H9 (cell line): ENCODE data around the gene HSPB8. TPM values are rescaled to one million over a fixed set of nuclear protein-coding genes. Genes with fewer than 3 reads are reported as not detected.

Experiments
- DNase-seq: peaks from one replicate; pipeline ENCODE4 v3.0.0-alpha.2; 2017
- H2AFZ ChIP-seq: one replicate; pipeline ENCODE4 v1.6.1; 2013; ENCODE audit warnings: mild to moderate bottlenecking, low read length, control low read depth, moderate library complexity
- H2AK5ac ChIP-seq: 2 replicates; pipeline ENCODE4 v1.6.1; 2013; ENCODE audit warnings: low read length, control low read depth, mixed read lengths; ENCODE audit not compliant: insufficient read length
- H2BK120ac ChIP-seq: one replicate; pipeline ENCODE4 v1.6.1; 2013; ENCODE audit warnings: low read depth, mild to moderate bottlenecking, low read length, control low read depth, inconsistent platforms; ENCODE audit not compliant: poor library complexity, severe bottlenecking
- H2BK12ac ChIP-seq: 2 replicates; pipeline ENCODE4 v1.6.1; 2013; ENCODE audit warnings: low read length, control low read depth, mixed read lengths, low read depth; ENCODE audit not compliant: insufficient read length
- H2BK15ac ChIP-seq: 2 replicates; pipeline ENCODE4 v1.6.1; 2013; ENCODE audit warnings: low read depth, low read length, control low read depth
- H2BK20ac ChIP-seq: one replicate; pipeline ENCODE4 v1.6.1; 2013; ENCODE audit warnings: low read depth, mild to moderate bottlenecking, low read length, control low read depth, inconsistent platforms; ENCODE audit not compliant: poor library complexity, severe bottlenecking
- H2BK5ac ChIP-seq: 2 replicates; pipeline ENCODE4 v1.6.1; 2013; ENCODE audit warnings: low read length, control low read depth, mixed read lengths; ENCODE audit not compliant: insufficient read length
- H3K14ac ChIP-seq: 2 replicates; pipeline ENCODE4 v1.6.1; 2013; ENCODE audit warnings: low read length, control low read depth; ENCODE audit not compliant: insufficient read depth
- H3K18ac ChIP-seq: 2 replicates; pipeline ENCODE4 v1.6.1; 2013; ENCODE audit warnings: low read depth, mild to moderate bottlenecking, mixed read lengths, low read length, control low read depth; ENCODE audit not compliant: insufficient read length
- H3K23ac ChIP-seq: 2 replicates; pipeline ENCODE4 v1.6.1; 2013; ENCODE audit warnings: low read length, control low read depth, mixed read lengths, low read depth; ENCODE audit not compliant: insufficient read length
- H3K23me2 ChIP-seq: 2 replicates; pipeline ENCODE4 v1.6.1; 2013; ENCODE audit warnings: low read depth, mild to moderate bottlenecking, mixed read lengths, low read length, control low read depth; ENCODE audit not compliant: insufficient read length, poor library complexity, severe bottlenecking
- H3K27ac ChIP-seq: 2 replicates; pipeline ENCODE4 v1.5.1; 2013; ENCODE audit warnings: low read length, control low read depth, mixed read lengths, low read depth; ENCODE audit not compliant: insufficient read length
- H3K27me3 ChIP-seq: 2 replicates; pipeline ENCODE4 v1.6.1; 2013; ENCODE audit warnings: low read length, control low read depth, inconsistent platforms; ENCODE audit not compliant: insufficient read depth
- H3K4ac ChIP-seq: 2 replicates; pipeline ENCODE4 v1.6.1; 2013; ENCODE audit warnings: low read depth, mild to moderate bottlenecking, control low read depth, inconsistent platforms, low read length, moderate library complexity
- H3K4me1 ChIP-seq: 2 replicates; pipeline ENCODE4 v1.6.1; 2013; ENCODE audit warnings: low read length, control low read depth, inconsistent platforms; ENCODE audit not compliant: insufficient read depth
- H3K4me2 ChIP-seq: 2 replicates; pipeline ENCODE4 v1.6.1; 2013; ENCODE audit warnings: low read length, control low read depth, mixed read lengths; ENCODE audit not compliant: insufficient read length, insufficient read depth
- H3K56ac ChIP-seq: 2 replicates; pipeline ENCODE4 v1.6.1; 2013; ENCODE audit warnings: low read depth, mild to moderate bottlenecking, mixed read lengths, low read length, control low read depth; ENCODE audit not compliant: insufficient read length
- H3K79me1 ChIP-seq: 2 replicates; pipeline ENCODE4 v1.6.1; 2013; ENCODE audit warnings: low read depth, mild to moderate bottlenecking, moderate library complexity, low read length, control low read depth, inconsistent platforms; ENCODE audit not compliant: insufficient read depth, poor library complexity, severe bottlenecking
- H3K79me2 ChIP-seq: 2 replicates; pipeline ENCODE4 v1.6.1; 2013; ENCODE audit warnings: low read length, control low read depth, inconsistent platforms; ENCODE audit not compliant: insufficient read depth
- H3K9ac ChIP-seq: 2 replicates; pipeline ENCODE4 v1.6.1; 2013; ENCODE audit warnings: low read length, control low read depth, mixed read lengths; ENCODE audit not compliant: insufficient read length; ENCODE audit errors: extremely low read depth
- H3K9me3 ChIP-seq: one replicate; pipeline ENCODE4 v1.6.1; 2013; ENCODE audit warnings: low read depth, low read length, inconsistent platforms; ENCODE audit not compliant: control insufficient read depth
- H3T11ph ChIP-seq: one replicate; pipeline ENCODE4 v1.6.1; 2013; ENCODE audit warnings: mild to moderate bottlenecking, low read length, control low read depth, inconsistent platforms
- H4K20me1 ChIP-seq: one replicate; pipeline ENCODE4 v1.6.1; 2013; ENCODE audit not compliant: control insufficient read depth, insufficient read length, insufficient read depth
- H4K5ac ChIP-seq: 2 replicates; pipeline ENCODE4 v1.6.1; 2013; ENCODE audit warnings: low read depth, mild to moderate bottlenecking, mixed read lengths, low read length, control low read depth; ENCODE audit not compliant: insufficient read length
- H4K8ac ChIP-seq: replicated peaks from 2 replicates; pipeline ENCODE4 v1.6.1; 2013; ENCODE audit warnings: low read length, control low read depth, mixed read lengths, low read depth; ENCODE audit not compliant: insufficient read length
- H4K91ac ChIP-seq: 2 replicates; pipeline ENCODE4 v1.6.1; 2013; ENCODE audit warnings: low read depth, mild to moderate bottlenecking, moderate library complexity, mixed read lengths, low read length, control low read depth; ENCODE audit not compliant: insufficient read length
- H3K27ac Mint-ChIP-seq, 3 experiments: 2 replicates in 2 of 3; 3 replicates in 1 of 3; pipeline ENCODE4 v1.8.0; 2020 to 2021; ENCODE audit warnings: mixed read lengths in 3 of 3, mild to moderate bottlenecking in 1 of 3, moderate library complexity in 1 of 3
- H3K27me3 Mint-ChIP-seq: 2 replicates; pipeline ENCODE4 v1.8.0; 2021; ENCODE audit warnings: low read depth, mild to moderate bottlenecking, moderate library complexity, mixed read lengths
- H3K36me3 Mint-ChIP-seq, 3 experiments: 2 replicates in 2 of 3; 3 replicates in 1 of 3; pipeline ENCODE4 v1.8.0; 2020 to 2021; ENCODE audit warnings: low read depth in 3 of 3, mixed read lengths in 3 of 3; ENCODE audit not compliant: insufficient read depth in 1 of 3
- H3K4me1 Mint-ChIP-seq, 2 experiments: 2 replicates each; pipeline ENCODE4 v1.8.0; 2020; ENCODE audit warnings: mixed read lengths in 2 of 2
- H3K4me3 Mint-ChIP-seq, 2 experiments: 2 replicates in 1 of 2; 3 replicates in 1 of 2; pipeline ENCODE4 v1.8.0; 2020 to 2021; ENCODE audit warnings: mild to moderate bottlenecking in 2 of 2, mixed read lengths in 2 of 2, moderate library complexity in 1 of 2
- H3K9me3 Mint-ChIP-seq, 2 experiments: 2 replicates in 1 of 2; 3 replicates in 1 of 2; pipeline ENCODE4 v1.8.0; 2020; ENCODE audit warnings: mild to moderate bottlenecking in 2 of 2, mixed read lengths in 2 of 2, moderate library complexity in 1 of 2
- WGBS: extraction: QIAGEN DNeasy Blood & Tissue Kit; methylation state at CpG from one replicate; pipeline ENCODE4 v1.1.7; 2013; ENCODE audit warnings: missing lambda C conversion rate, low lambda C conversion rate, mixed read lengths; ENCODE audit not compliant: insufficient read length; ENCODE audit errors: extremely low coverage; 5-methylcytosine and 5-hydroxymethylcytosine counted together
- total RNA-seq: library from RNA; stranded (reverse); gene quantifications from 2 replicates; pipeline ENCODE4 v1.2.1, GENCODE V29; 2021
- TF ChIP-seq, protein P1 (sequence below): fragments of 200-600 bp; sonication (generic); conservative IDR thresholded peaks from 3 replicates; pipeline ENCODE4 v1.8.0; 2021; ENCODE audit warnings: antibody characterized with exemption, mild to moderate bottlenecking

Gene HSPB8
- total RNA-seq, 1 experiment from 2014 or later, result 3.0 TPM

DNA sequence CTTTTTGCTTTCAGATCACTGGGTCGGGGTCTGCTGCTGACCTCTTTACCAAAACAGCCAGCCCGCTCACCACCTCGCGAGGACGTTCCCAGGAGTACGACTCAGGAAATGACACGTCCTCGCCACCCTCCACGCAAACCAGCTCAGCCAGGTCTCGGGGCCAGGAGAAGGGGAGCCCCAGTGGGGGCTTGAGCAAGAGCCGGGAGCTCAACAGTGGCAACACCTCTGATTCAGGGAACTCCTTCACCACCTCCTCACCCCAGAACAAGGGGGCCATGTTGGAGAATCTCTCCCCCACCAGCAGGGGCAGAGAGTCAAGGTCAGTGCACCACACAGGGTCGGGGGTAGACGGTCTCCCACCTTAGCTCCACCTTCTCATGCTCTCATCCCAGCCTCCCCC, 33.4 kb upstream of the HSPB8 start:
- H3K36me3 Mint-ChIP-seq, result peaks cover 8 to 10% (median 8%) of the 10 kb centered on the region in 3 experiments; a peak in 6 of 7 replicates
- H2BK5ac ChIP-seq, result no peak overlapping the region
- peak overlapping the region; percentile 18 to 31 for H3K4me3 Mint-ChIP-seq
- peak; percentile 52 for DNase-seq
- no peaks in the 10 kb centered on the region for H3K79me2 ChIP-seq
- no CpG with 5 or more reads among the region's 13 CpGs for WGBS
- no peaks in the 10 kb centered on the region for H3K4me1 ChIP-seq
- no peak overlapping the region for H3K56ac ChIP-seq
- peak overlapping the region; percentile 8 for H3K4me2 ChIP-seq
- no peak overlapping the region for H4K8ac ChIP-seq
- no peaks in the 10 kb centered on the region for H3K79me1 ChIP-seq
- no peak overlapping the region for H2BK20ac ChIP-seq
- H3K9me3 ChIP-seq, result no peaks in the 10 kb centered on the region
- no peaks in the 10 kb centered on the region for H3K27me3 ChIP-seq
- no peaks in the 10 kb centered on the region for H4K20me1 ChIP-seq
- no peak overlapping the region for H3K27ac ChIP-seq
- TF ChIP-seq, protein P1, sequence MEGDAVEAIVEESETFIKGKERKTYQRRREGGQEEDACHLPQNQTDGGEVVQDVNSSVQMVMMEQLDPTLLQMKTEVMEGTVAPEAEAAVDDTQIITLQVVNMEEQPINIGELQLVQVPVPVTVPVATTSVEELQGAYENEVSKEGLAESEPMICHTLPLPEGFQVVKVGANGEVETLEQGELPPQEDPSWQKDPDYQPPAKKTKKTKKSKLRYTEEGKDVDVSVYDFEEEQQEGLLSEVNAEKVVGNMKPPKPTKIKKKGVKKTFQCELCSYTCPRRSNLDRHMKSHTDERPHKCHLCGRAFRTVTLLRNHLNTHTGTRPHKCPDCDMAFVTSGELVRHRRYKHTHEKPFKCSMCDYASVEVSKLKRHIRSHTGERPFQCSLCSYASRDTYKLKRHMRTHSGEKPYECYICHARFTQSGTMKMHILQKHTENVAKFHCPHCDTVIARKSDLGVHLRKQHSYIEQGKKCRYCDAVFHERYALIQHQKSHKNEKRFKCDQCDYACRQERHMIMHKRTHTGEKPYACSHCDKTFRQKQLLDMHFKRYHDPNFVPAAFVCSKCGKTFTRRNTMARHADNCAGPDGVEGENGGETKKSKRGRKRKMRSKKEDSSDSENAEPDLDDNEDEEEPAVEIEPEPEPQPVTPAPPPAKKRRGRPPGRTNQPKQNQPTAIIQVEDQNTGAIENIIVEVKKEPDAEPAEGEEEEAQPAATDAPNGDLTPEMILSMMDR, result peak; percentile 42; the same call in 2 of the 3 replicates
- H3K23ac ChIP-seq, result no peak overlapping the region
- H3K18ac ChIP-seq, result peak overlapping the region; percentile 61
- H3K9me3 Mint-ChIP-seq, result no peaks in the 10 kb centered on the region; a peak in 1 of 5 replicates
- H4K91ac ChIP-seq, result no peak overlapping the region
- peak overlapping the region; percentile 12 for H2BK12ac ChIP-seq
- H3T11ph ChIP-seq, result no peak overlapping the region
- no peaks in the 10 kb centered on the region; the same call in 1 of the 2 replicates for H3K27me3 Mint-ChIP-seq
- H2AK5ac ChIP-seq, result no peak overlapping the region
- H2AFZ ChIP-seq, result no peak overlapping the region
- no peak overlapping the region for H2BK120ac ChIP-seq
- H3K14ac ChIP-seq, result peak overlapping the region; percentile 26
- H3K9ac ChIP-seq, result no peak overlapping the region
- no peaks in the 10 kb centered on the region for H3K23me2 ChIP-seq
- no peak overlapping the region for H2BK15ac ChIP-seq
- H3K4ac ChIP-seq, result no peak overlapping the region
- no peak overlapping the region for H4K5ac ChIP-seq
- peak overlapping the region; percentile 12 to 93 (median 85); a peak in 6 of 7 replicates for H3K27ac Mint-ChIP-seq
- peaks cover 40 to 49% of the 10 kb centered on the region in 2 experiments for H3K4me1 Mint-ChIP-seq
